ENCODE data around the gene DGCR2. TPM values are rescaled to one million over a fixed set of nuclear protein-coding genes. Genes with fewer than 3 reads are reported as not detected.

DGCR2 gene
- polyA plus RNA-seq, 1 donor (not counting 4 experiments of a cell fraction or from before 2014, with no cell fraction given), result 23.2 TPM

- H3K4me3 ChIP-seq (ENCODE audit: control insufficient read depth in 2 of 3, extremely low read depth in 1 of 3, insufficient read depth in 2 of 3, low read depth in 1 of 3, low read length in 3 of 3), result no peak overlapping the region
- H3K79me2 ChIP-seq (ENCODE audit: control insufficient read depth, insufficient read depth, low read length), result no peaks in the 10 kb centered on the region
- FAIRE-seq (no peak), DNase-seq (ENCODE audit: low read depth, low spot score) (no peak)
- no peaks in the 10 kb centered on the region for H3K27me3 ChIP-seq (ENCODE audit: control insufficient read depth, extremely low read depth, insufficient read depth, low read length)
- H3K27ac ChIP-seq (ENCODE audit: control insufficient read depth, insufficient read depth, low read length), result no peak overlapping the region
- H3K9me1 ChIP-seq (ENCODE audit: control insufficient read depth, extremely low read depth, insufficient read depth, low read length), result peaks cover 3% of the 10 kb centered on the region
- no peak overlapping the region for H3K9ac ChIP-seq (ENCODE audit: control insufficient read depth, extremely low read depth, insufficient read depth, low read length)
- no peaks in the 10 kb centered on the region for H4K20me1 ChIP-seq (ENCODE audit: control insufficient read depth, extremely low read depth, insufficient read depth, low read length)
- H3K4me1 ChIP-seq (ENCODE audit: control insufficient read depth, extremely low read depth, insufficient read depth, low read length), result peaks cover 20% of the 10 kb centered on the region
- dilution Hi-C loops (cut with MboI; ENCODE audit: extremely low pct_ligation_motif_present, low sequenced_read_pairs), result no loop called here
- no peak overlapping the region for H3K4me2 ChIP-seq (ENCODE audit: control insufficient read depth, extremely low read depth, insufficient read depth, low read depth, low read length)
- H3K9me3 ChIP-seq (ENCODE audit: control insufficient read depth, low read depth, low read length), result no peaks in the 10 kb centered on the region
- H3K36me3 ChIP-seq (ENCODE audit: control insufficient read depth in 2 of 2, extremely low read depth in 1 of 2, insufficient read depth in 2 of 2, low read length in 2 of 2), result peaks cover 37 to 48% of the 10 kb centered on the region in 2 experiments
- H2AFZ ChIP-seq (ENCODE audit: control insufficient read depth, low read length), result no peak overlapping the region
- TF ChIP-seq EZH2 (IDR thresholded peaks at IDR 0.05; ENCODE audit: low read length) (no peak), CTCF (optimal IDR thresholded peaks at IDR 0.05 in 1 of 3, IDR thresholded peaks at IDR 0.05 in 1 of 3, conservative IDR thresholded peaks at IDR 0.05 in 1 of 3; ENCODE audit: extremely low read depth in 1 of 3, insufficient read depth in 2 of 3, low read length in 3 of 3) (no peak)
These were observed 58.4 kb downstream of the DGCR2 start for GRCh38 chr22:19063581-19064353.

GRCh38 chr22:19062943-19063308 is 59.3 kb downstream of the DGCR2 start:
- H3K4me3 ChIP-seq (ENCODE audit: control insufficient read depth in 2 of 3, extremely low read depth in 1 of 3, insufficient read depth in 2 of 3, low read depth in 1 of 3, low read length in 3 of 3), result no peak overlapping the region
- H3K9me3 ChIP-seq (ENCODE audit: control insufficient read depth, low read depth, low read length), result no peaks in the 10 kb centered on the region
- H4K20me1 ChIP-seq (ENCODE audit: control insufficient read depth, extremely low read depth, insufficient read depth, low read length), result no peaks in the 10 kb centered on the region
- dilution Hi-C loops (cut with MboI; ENCODE audit: extremely low pct_ligation_motif_present, low sequenced_read_pairs), result no loop called here
- H3K79me2 ChIP-seq (ENCODE audit: control insufficient read depth, insufficient read depth, low read length), result no peaks in the 10 kb centered on the region
- TF ChIP-seq CTCF (optimal IDR thresholded peaks at IDR 0.05 in 1 of 3, IDR thresholded peaks at IDR 0.05 in 1 of 3, conservative IDR thresholded peaks at IDR 0.05 in 1 of 3; ENCODE audit: extremely low read depth in 1 of 3, insufficient read depth in 2 of 3, low read length in 3 of 3) (no peak), EZH2 (IDR thresholded peaks at IDR 0.05; ENCODE audit: low read length) (no peak)
- H3K9me1 ChIP-seq (ENCODE audit: control insufficient read depth, extremely low read depth, insufficient read depth, low read length), result peaks cover 3% of the 10 kb centered on the region
- no peaks in the 10 kb centered on the region for H3K27me3 ChIP-seq (ENCODE audit: control insufficient read depth, extremely low read depth, insufficient read depth, low read length)
- H3K4me1 ChIP-seq (ENCODE audit: control insufficient read depth, extremely low read depth, insufficient read depth, low read length), result peaks cover 20% of the 10 kb centered on the region
- H3K4me2 ChIP-seq (ENCODE audit: control insufficient read depth, extremely low read depth, insufficient read depth, low read depth, low read length), result no peak overlapping the region
- no peak for DNase-seq (ENCODE audit: low read depth, low spot score)
- H3K36me3 ChIP-seq (ENCODE audit: control insufficient read depth in 2 of 2, extremely low read depth in 1 of 2, insufficient read depth in 2 of 2, low read length in 2 of 2), result peaks cover 42 to 46% of the 10 kb centered on the region in 2 experiments
- no peak overlapping the region for H2AFZ ChIP-seq (ENCODE audit: control insufficient read depth, low read length)
- FAIRE-seq, result no peak
- no peak overlapping the region for H3K9ac ChIP-seq (ENCODE audit: control insufficient read depth, extremely low read depth, insufficient read depth, low read length)
- H3K27ac ChIP-seq (ENCODE audit: control insufficient read depth, insufficient read depth, low read length), result no peak overlapping the region
